ENCODE data around the gene TBPL2. TPM values are rescaled to one million over a fixed set of nuclear protein-coding genes. Genes with fewer than 3 reads are reported as not detected.

The TBPL2 gene
- total and polyA plus RNA-seq, 2 of the 13 experiments (the other 11 are each of a cell fraction or from before 2014, with no cell fraction given), result not detected

GRCh38 chr14:55411426-55412389 lies 28.7 kb downstream of the TBPL2 start, which contains the start of gene ATG14 (continued):
- TF ChIP-seq ZHX2 (IDR thresholded peaks at IDR 0.05; ENCODE audit: low read depth), result no peak
- TF ChIP-seq ZHX2 (CRISPR knock-in tag; IDR thresholded peaks at IDR 0.05; ENCODE audit: borderline replicate concordance), result no peak
- no peak for TF ChIP-seq NPAS2 (CRISPR knock-in tag; IDR thresholded peaks at IDR 0.05; ENCODE audit: borderline replicate concordance)
- TF ChIP-seq TBP (CRISPR knock-in tag; IDR thresholded peaks at IDR 0.05), result 0 out of 2 replicates have a peak, but pooled peaks have one; percentile 5
- TF ChIP-seq ZNF891 (CRISPR knock-in tag; IDR thresholded peaks at IDR 0.05), result peak; percentile 93
- peak; percentile 33; the same call in 1 of the 2 replicates for TF ChIP-seq MIER2 (CRISPR knock-in tag; IDR thresholded peaks at IDR 0.05)
- no peak for TF ChIP-seq NCOA1 (CRISPR knock-in tag; IDR thresholded peaks at IDR 0.05)
- TF ChIP-seq THRA (CRISPR knock-in tag; IDR thresholded peaks at IDR 0.05; ENCODE audit: borderline replicate concordance), result 0 out of 2 replicates have a peak, but pooled peaks have one; percentile 33
- no peak for TF ChIP-seq KLF13 (CRISPR knock-in tag; IDR thresholded peaks at IDR 0.05)
- TF ChIP-seq IKZF1 (IDR thresholded peaks at IDR 0.05), result no peak
- 0 out of 2 replicates have a peak, but pooled peaks have one; percentile 75 for TF ChIP-seq ARID2 (CRISPR knock-in tag; IDR thresholded peaks at IDR 0.05; ENCODE audit: borderline replicate concordance)
- TF ChIP-seq ZNF34 (CRISPR knock-in tag; IDR thresholded peaks at IDR 0.05; ENCODE audit: borderline replicate concordance), result no peak
- TF ChIP-seq NAIF1 (CRISPR knock-in tag; IDR thresholded peaks at IDR 0.05; ENCODE audit: borderline replicate concordance), result peak; percentile 77; the same call in 1 of the 2 replicates
- peak; percentile 51; the same call in 1 of the 2 replicates for TF ChIP-seq CBX5 (CRISPR knock-in tag; IDR thresholded peaks at IDR 0.05; ENCODE audit: borderline replicate concordance)
- no peak for TF ChIP-seq ZEB1 (IDR thresholded peaks at IDR 0.05; ENCODE audit: insufficient replicate concordance, low read depth)
- TF ChIP-seq ZNF333 (CRISPR knock-in tag; IDR thresholded peaks at IDR 0.05; ENCODE audit: borderline replicate concordance), result no peak
- TF ChIP-seq ELK4 (CRISPR knock-in tag; IDR thresholded peaks at IDR 0.05; ENCODE audit: borderline replicate concordance), result no peak
- peak; percentile 100 for TF ChIP-seq FOXK1 (CRISPR knock-in tag; IDR thresholded peaks at IDR 0.05; ENCODE audit: borderline replicate concordance, low read depth)

Measured in HepG2 (cell line).